Measurements from ENCODE around the gene GTF2F2.

GTF2F2 gene

DNA sequence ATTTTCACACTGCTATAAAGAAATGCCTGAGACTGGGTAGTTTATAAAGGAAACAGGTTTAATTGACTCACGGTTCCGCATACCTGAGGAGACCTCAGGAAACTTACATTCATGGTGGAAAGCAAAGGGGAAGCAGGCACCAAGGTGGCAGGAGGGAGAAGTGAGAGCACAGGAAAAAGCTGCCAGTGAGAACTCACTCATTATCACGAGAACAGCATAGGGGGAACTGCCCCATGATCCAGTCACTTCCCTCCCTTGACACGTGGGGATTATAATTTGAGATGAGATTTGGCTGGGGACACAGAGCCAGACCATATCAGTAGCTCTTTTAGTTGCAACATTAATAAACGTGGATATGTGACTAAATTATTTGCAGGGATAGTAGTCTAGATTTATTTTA, 84.8 kb downstream of the GTF2F2 start:
- Mint-ChIP-seq H3K9me3 (no peaks in the 10 kb centered on the region), H3K4me1 (ENCODE audit: low read depth) (peaks cover 2% of the 10 kb centered on the region), H3K27me3 (ENCODE audit: low read depth) (no peaks in the 10 kb centered on the region), H3K27ac (no peak overlapping the region), H3K36me3 (ENCODE audit: low read depth) (peaks cover 6% of the 10 kb centered on the region), H3K4me3 (no peak overlapping the region)

DNA sequence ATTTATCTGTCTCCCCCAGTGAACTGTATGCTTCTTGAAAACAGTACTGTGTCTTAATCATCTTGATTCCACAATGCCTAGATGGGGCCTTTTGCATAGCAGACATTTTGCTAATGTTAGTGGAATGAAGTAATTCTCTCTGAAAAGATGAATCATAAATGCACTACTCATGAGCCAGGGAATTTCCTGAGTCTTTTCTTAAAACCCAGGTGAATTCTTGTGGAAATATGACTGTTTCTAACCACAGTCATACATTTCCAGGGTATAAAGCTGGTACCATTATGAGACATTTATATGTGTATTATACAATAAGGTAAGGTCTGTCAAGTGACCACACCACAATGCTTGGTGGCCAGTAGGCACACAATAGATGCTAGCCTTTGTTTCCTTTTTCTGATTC, 86.0 kb downstream of the GTF2F2 start:
- Mint-ChIP-seq H3K36me3 (ENCODE audit: low read depth) (peaks cover 16% of the 10 kb centered on the region), H3K27ac (no peak overlapping the region), H3K4me1 (ENCODE audit: low read depth) (peaks cover 2% of the 10 kb centered on the region), H3K9me3 (no peaks in the 10 kb centered on the region), H3K4me3 (no peak overlapping the region), H3K27me3 (ENCODE audit: low read depth) (no peaks in the 10 kb centered on the region)

DNA sequence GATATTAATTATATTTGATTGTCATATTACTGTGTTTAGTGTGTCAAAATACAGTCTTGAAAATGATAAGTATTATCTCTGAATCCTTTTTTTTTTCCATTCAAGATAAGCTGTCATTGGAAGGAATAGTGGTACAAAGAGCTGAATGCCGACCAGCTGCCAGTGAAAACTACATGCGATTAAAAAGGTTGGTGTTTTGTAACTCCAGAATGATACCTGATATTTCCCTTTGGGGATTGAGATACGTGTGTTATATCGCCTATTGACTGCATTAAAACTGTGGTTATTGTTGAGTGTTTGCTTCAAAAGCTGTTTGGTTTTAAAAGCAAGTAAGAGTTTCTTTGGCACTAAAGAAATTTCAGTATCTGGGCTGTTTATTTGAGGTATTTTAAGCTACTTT, 87.0 kb downstream of the GTF2F2 start:
- H3K4me1 Mint-ChIP-seq (ENCODE audit: low read depth): peaks cover 2% of the 10 kb centered on the region
- H3K27ac Mint-ChIP-seq: no peak overlapping the region
- no peaks in the 10 kb centered on the region for H3K9me3 Mint-ChIP-seq
- no peak overlapping the region for H3K4me3 Mint-ChIP-seq
- H3K36me3 Mint-ChIP-seq (ENCODE audit: low read depth): peaks cover 16% of the 10 kb centered on the region
- no peaks in the 10 kb centered on the region for H3K27me3 Mint-ChIP-seq (ENCODE audit: low read depth)

DNA sequence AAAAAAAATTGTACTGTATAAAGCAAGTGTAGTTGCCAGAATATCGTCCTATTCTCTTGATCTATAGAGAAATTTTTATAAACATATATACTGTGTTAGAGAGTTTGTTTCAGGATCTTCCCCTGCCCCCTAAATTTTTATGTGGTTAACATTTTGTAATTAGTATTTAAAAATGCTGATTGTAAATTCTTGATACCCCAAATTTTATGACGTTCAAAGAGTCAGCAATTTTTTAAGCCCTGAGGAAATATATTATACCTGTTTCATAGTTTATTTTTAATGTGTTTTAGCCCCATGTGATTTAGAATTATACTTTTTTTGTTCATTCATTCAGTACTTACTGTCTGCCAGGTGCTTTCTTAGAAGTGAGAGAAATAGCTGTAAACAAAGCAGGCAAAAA, 87.8 kb downstream of the GTF2F2 start:
- no peak overlapping the region for H3K27ac Mint-ChIP-seq
- no peaks in the 10 kb centered on the region for H3K27me3 Mint-ChIP-seq (ENCODE audit: low read depth)
- no peak overlapping the region for H3K4me3 Mint-ChIP-seq
- peaks cover 2% of the 10 kb centered on the region for H3K4me1 Mint-ChIP-seq (ENCODE audit: low read depth)
- no peaks in the 10 kb centered on the region for H3K9me3 Mint-ChIP-seq
- peaks cover 16% of the 10 kb centered on the region for H3K36me3 Mint-ChIP-seq (ENCODE audit: low read depth)

GRCh38 chr13:45209229-45209628, 88.9 kb downstream of the GTF2F2 start:
- Mint-ChIP-seq H3K27ac (no peak overlapping the region), H3K4me3 (no peak overlapping the region), H3K4me1 (ENCODE audit: low read depth) (peaks cover 2% of the 10 kb centered on the region), H3K36me3 (ENCODE audit: low read depth) (peaks cover 16% of the 10 kb centered on the region), H3K27me3 (ENCODE audit: low read depth) (no peaks in the 10 kb centered on the region), H3K9me3 (no peaks in the 10 kb centered on the region)

- Mint-ChIP-seq H3K27ac (no peak overlapping the region), H3K4me3 (no peak overlapping the region), H3K36me3 (ENCODE audit: low read depth) (peaks cover 9% of the 10 kb centered on the region), H3K9me3 (no peaks in the 10 kb centered on the region), H3K27me3 (ENCODE audit: low read depth) (no peaks in the 10 kb centered on the region), H3K4me1 (ENCODE audit: low read depth) (peaks cover 2% of the 10 kb centered on the region)
Observed at GRCh38 chr13:45215392-45216077, 95.2 kb downstream of the GTF2F2 start.

DNA sequence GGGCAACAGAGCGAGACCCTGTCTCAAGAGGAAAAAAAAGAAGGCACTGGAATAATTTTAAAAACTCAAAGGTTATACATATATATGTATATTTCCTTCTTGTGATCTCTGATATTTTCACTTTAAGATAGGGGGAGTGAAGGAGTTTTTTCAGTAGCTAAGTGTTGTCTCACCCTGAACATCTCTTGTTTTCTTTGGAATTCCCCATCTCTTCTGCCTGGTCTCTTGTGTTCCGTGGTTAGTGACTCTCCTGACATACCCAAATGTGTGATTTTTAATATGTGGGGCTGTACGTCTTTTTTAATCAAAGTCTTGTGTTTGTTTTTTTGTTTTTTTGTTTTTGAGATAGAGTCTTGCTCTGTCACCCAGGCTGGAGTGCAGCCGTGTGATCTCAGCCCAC, 95.9 kb downstream of the GTF2F2 start:
- peaks cover 4% of the 10 kb centered on the region for H3K36me3 Mint-ChIP-seq (ENCODE audit: low read depth)
- no peak overlapping the region for H3K4me3 Mint-ChIP-seq
- H3K27me3 Mint-ChIP-seq (ENCODE audit: low read depth): no peaks in the 10 kb centered on the region
- no peak overlapping the region for H3K27ac Mint-ChIP-seq
- peaks cover 2% of the 10 kb centered on the region for H3K4me1 Mint-ChIP-seq (ENCODE audit: low read depth)
- H3K9me3 Mint-ChIP-seq: no peaks in the 10 kb centered on the region

DNA sequence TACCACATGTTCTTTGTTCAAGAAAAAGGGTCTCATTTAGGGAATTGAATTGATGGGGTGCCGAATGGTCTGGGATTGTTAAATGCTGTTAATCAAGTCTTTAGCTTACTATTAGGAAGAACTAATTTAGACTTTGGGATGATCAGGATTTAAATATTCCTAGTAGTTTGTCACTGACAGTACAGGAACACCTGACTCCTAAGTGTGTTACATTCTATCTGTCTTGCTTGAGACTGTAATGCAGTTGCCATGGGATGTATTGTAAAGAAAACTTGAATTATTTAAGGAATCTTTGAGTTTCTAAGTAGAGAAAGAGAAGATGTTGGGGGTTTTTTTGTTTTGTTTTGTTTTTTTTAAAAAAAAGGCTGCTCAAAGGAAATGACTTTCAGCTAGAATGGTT, 98.4 kb downstream of the GTF2F2 start:
- H3K9me3 Mint-ChIP-seq: no peaks in the 10 kb centered on the region

GRCh38 chr13:45219123-45219891, 99.0 kb downstream of the GTF2F2 start:
- no peak overlapping the region for H3K4me3 Mint-ChIP-seq
- H3K4me1 Mint-ChIP-seq (ENCODE audit: low read depth): peaks cover 2% of the 10 kb centered on the region
- H3K36me3 Mint-ChIP-seq (ENCODE audit: low read depth): peaks cover 9% of the 10 kb centered on the region
- H3K27me3 Mint-ChIP-seq (ENCODE audit: low read depth): no peaks in the 10 kb centered on the region
- no peak overlapping the region for H3K27ac Mint-ChIP-seq
- H3K9me3 Mint-ChIP-seq: no peaks in the 10 kb centered on the region

More for the DNA sequence above, 98.4 kb downstream of the GTF2F2 start:
- Mint-ChIP-seq H3K4me3 (no peak overlapping the region), H3K4me1 (ENCODE audit: low read depth) (peaks cover 2% of the 10 kb centered on the region), H3K27me3 (ENCODE audit: low read depth) (no peaks in the 10 kb centered on the region), H3K36me3 (ENCODE audit: low read depth) (peaks cover 9% of the 10 kb centered on the region), H3K27ac (no peak overlapping the region)

GRCh38 chr13:45219938-45220375, 99.6 kb downstream of the GTF2F2 start:
- H3K27me3 Mint-ChIP-seq (ENCODE audit: low read depth): no peaks in the 10 kb centered on the region
- no peaks in the 10 kb centered on the region for H3K9me3 Mint-ChIP-seq
- H3K4me3 Mint-ChIP-seq: no peak overlapping the region
- H3K4me1 Mint-ChIP-seq (ENCODE audit: low read depth): peaks cover 2% of the 10 kb centered on the region
- peaks cover 9% of the 10 kb centered on the region for H3K36me3 Mint-ChIP-seq (ENCODE audit: low read depth)
- no peak overlapping the region for H3K27ac Mint-ChIP-seq

GRCh38 chr13:45220403-45220802, 100.1 kb downstream of the GTF2F2 start:
- Mint-ChIP-seq H3K9me3 (no peaks in the 10 kb centered on the region), H3K36me3 (ENCODE audit: low read depth) (peaks cover 9% of the 10 kb centered on the region), H3K4me1 (ENCODE audit: low read depth) (peaks cover 2% of the 10 kb centered on the region), H3K4me3 (no peak overlapping the region), H3K27me3 (ENCODE audit: low read depth) (no peaks in the 10 kb centered on the region), H3K27ac (no peak overlapping the region)

DNA sequence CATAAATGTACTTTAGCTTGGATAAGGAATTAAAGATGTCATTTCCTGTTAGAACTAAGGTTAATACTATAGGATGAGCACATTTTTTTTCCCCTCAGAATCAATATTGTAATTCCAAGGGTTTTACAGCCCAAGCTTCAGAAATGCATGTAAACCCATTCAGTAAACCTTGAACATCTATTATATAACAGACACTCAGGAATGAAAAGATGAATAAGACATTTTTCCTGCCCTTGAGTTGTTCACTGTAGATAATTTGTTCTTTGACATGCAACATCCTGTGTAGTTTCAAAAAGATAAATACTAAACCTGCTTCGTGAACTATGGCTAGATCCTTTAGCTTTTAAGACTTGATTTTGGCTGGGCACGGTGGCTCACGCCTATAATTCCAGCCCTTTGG, 102.2 kb downstream of the GTF2F2 start:
- Mint-ChIP-seq H3K27ac (no peak overlapping the region), H3K4me3 (no peak overlapping the region), H3K27me3 (ENCODE audit: low read depth) (no peaks in the 10 kb centered on the region), H3K4me1 (ENCODE audit: low read depth) (no peaks in the 10 kb centered on the region), H3K9me3 (no peaks in the 10 kb centered on the region), H3K36me3 (ENCODE audit: low read depth) (peaks cover 5% of the 10 kb centered on the region)

DNA sequence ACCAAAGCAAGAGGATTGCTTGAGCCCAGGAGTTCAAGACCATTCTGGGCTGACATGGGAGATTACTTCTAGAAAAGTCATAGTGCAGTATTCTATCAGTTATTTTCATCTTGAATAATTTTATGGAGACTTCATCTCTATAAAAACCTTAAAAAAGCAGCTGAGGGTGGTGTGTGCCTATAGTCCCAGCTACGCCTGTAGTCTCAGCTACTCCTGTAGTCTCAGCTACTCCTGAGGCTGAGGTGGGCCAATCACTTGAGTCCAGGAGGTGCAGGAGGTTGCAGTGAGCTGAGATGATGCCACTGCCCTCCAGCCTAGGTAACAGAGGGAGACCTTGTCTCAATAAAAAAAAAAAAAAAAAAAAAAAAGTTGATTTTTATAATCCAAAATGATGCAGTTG, 102.6 kb downstream of the GTF2F2 start:
- H3K4me1 Mint-ChIP-seq (ENCODE audit: low read depth): no peaks in the 10 kb centered on the region

GRCh38 chr13:45224176-45224575, 103.9 kb downstream of the GTF2F2 start:
- H3K9me3 Mint-ChIP-seq: no peaks in the 10 kb centered on the region
- no peak overlapping the region for H3K27ac Mint-ChIP-seq
- H3K36me3 Mint-ChIP-seq (ENCODE audit: low read depth): peaks cover 5% of the 10 kb centered on the region
- H3K4me1 Mint-ChIP-seq (ENCODE audit: low read depth): no peaks in the 10 kb centered on the region
- no peaks in the 10 kb centered on the region for H3K27me3 Mint-ChIP-seq (ENCODE audit: low read depth)
- no peak overlapping the region for H3K4me3 Mint-ChIP-seq

More for the DNA sequence above, 102.6 kb downstream of the GTF2F2 start:
- Mint-ChIP-seq H3K27me3 (ENCODE audit: low read depth) (no peaks in the 10 kb centered on the region), H3K27ac (no peak overlapping the region), H3K9me3 (no peaks in the 10 kb centered on the region), H3K4me3 (no peak overlapping the region), H3K36me3 (ENCODE audit: low read depth) (peaks cover 5% of the 10 kb centered on the region)

DNA sequence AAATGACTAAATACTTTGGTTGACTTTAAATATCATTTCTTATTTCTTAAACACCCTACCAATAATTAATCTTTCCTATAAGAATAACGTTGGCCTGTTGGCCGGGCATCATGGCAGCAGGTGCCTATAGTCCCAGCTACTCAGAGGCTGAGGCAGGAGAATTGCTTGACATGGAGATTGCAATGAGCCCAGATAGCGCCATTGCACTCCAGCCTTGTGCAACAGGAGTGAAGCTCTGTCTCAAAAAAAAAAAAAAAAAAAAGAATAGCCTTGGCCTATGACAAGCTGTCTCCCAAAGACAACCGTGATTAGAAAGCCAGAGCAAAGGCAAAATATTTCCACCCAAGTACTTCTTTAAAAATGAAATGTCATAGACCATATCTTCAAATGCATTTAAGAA, 105.1 kb downstream of the GTF2F2 start:
- H3K4me3 Mint-ChIP-seq: no peak overlapping the region
- no peaks in the 10 kb centered on the region for H3K4me1 Mint-ChIP-seq (ENCODE audit: low read depth)
- no peak overlapping the region for H3K27ac Mint-ChIP-seq
- H3K9me3 Mint-ChIP-seq: no peaks in the 10 kb centered on the region
- no peaks in the 10 kb centered on the region for H3K27me3 Mint-ChIP-seq (ENCODE audit: low read depth)
- peaks cover 5% of the 10 kb centered on the region for H3K36me3 Mint-ChIP-seq (ENCODE audit: low read depth)
